NT2/D1 (cell line): Measurements from ENCODE around the gene COL4A5.
A peak's percentile ranks its signal among the peaks of the same experiment; 100 is the strongest.

Experiments used
- DNase-seq: peaks from one replicate; pipeline ENCODE4 v3.0.0-alpha.2; 2011; ENCODE audit warnings: low read depth, low spot score
- H3K27me3 ChIP-seq: 2 replicates; pipeline ENCODE4 v1.6.0; 2011; ENCODE audit warnings: mild to moderate bottlenecking; ENCODE audit not compliant: insufficient read length, insufficient read depth
- H3K36me3 ChIP-seq: 2 replicates; pipeline ENCODE4 v1.6.1; 2011; ENCODE audit warnings: mild to moderate bottlenecking, low read length, mixed read lengths; ENCODE audit not compliant: insufficient read depth, insufficient read length
- H3K4me1 ChIP-seq: 2 replicates; pipeline ENCODE4 v1.5.1; 2011; ENCODE audit not compliant: insufficient read depth, insufficient read length
- H3K4me3 ChIP-seq: 2 replicates; pipeline ENCODE4 v1.5.1; 2011; ENCODE audit warnings: low read depth; ENCODE audit not compliant: insufficient read length
- H3K9ac ChIP-seq: 2 replicates; pipeline ENCODE4 v1.6.0; 2011; ENCODE audit warnings: low read depth; ENCODE audit not compliant: insufficient read length
- H3K9me3 ChIP-seq: 2 replicates; pipeline ENCODE4 v1.5.1; 2011; ENCODE audit warnings: mild to moderate bottlenecking, low read length; ENCODE audit not compliant: insufficient read depth
- SUZ12 ChIP-seq: IDR thresholded peaks from 2 replicates; pipeline ENCODE4 v1.6.1; 2011; ENCODE audit not compliant: insufficient read length, insufficient read depth; ENCODE audit errors: extremely low read depth
- YY1 ChIP-seq: IDR thresholded peaks from 2 replicates; pipeline ENCODE4 v1.6.1; 2011; ENCODE audit not compliant: insufficient read length, insufficient read depth
- ZNF274 ChIP-seq: IDR thresholded peaks from 2 replicates; pipeline ENCODE4 v1.6.1; 2011; ENCODE audit warnings: mild to moderate bottlenecking, low read depth, low read length

Gene COL4A5

DNA sequence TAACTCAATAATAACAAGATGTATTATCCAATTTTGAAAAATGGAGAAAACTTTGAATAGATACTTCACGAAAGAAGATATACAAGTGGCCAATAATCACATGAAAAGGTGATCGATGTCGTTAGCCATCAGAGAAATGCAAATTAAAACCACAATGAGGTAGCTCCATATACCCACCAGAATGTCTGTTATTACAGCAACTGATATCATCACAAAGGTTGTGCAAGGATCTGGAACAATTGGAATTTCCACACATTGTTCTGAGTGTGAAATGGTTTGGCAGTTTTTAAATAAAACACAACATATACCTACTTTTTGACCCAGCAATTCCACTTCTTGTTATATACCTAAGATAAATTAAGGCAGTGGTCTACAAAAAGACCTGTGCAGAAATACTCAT, 225.1 kb downstream of the COL4A5 start:
- no peaks in the 10 kb centered on the region for H3K27me3 ChIP-seq
- DNase-seq = no peak
- H3K4me3 ChIP-seq = no peak overlapping the region
- TF ChIP-seq SUZ12 = no peak
- no peak for TF ChIP-seq ZNF274
- TF ChIP-seq YY1 = no peak
- no peaks in the 10 kb centered on the region for H3K4me1 ChIP-seq
- no peak overlapping the region for H3K9ac ChIP-seq
- H3K9me3 ChIP-seq = no peaks in the 10 kb centered on the region
- H3K36me3 ChIP-seq = no peaks in the 10 kb centered on the region

DNA sequence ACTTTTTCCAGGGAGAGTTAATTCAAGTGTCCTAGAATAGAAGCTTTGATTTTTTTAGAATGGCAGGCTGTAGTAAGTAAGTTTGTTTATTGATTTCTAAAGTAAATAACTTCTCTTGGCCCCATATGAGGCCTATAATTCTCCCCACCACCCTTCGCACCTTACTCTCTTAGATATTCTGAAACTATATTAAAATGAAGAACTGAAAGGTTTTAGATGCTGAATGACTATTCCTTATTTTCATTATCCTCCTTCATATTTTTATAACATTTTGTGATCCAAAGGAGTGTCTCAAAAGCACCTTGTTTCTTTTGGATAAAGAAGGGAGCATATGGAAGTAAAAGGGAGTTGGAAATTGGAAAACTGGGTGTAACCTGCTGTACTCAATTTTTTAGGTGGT, 226.5 kb downstream of the COL4A5 start:
- H3K27me3 ChIP-seq = no peaks in the 10 kb centered on the region
- H3K36me3 ChIP-seq = no peaks in the 10 kb centered on the region
- no peak for TF ChIP-seq YY1
- TF ChIP-seq SUZ12 = no peak
- TF ChIP-seq ZNF274 = no peak
- H3K9ac ChIP-seq = no peak overlapping the region
- no peak overlapping the region for H3K4me3 ChIP-seq
- H3K9me3 ChIP-seq = no peaks in the 10 kb centered on the region
- no peak for DNase-seq
- no peaks in the 10 kb centered on the region for H3K4me1 ChIP-seq

DNA sequence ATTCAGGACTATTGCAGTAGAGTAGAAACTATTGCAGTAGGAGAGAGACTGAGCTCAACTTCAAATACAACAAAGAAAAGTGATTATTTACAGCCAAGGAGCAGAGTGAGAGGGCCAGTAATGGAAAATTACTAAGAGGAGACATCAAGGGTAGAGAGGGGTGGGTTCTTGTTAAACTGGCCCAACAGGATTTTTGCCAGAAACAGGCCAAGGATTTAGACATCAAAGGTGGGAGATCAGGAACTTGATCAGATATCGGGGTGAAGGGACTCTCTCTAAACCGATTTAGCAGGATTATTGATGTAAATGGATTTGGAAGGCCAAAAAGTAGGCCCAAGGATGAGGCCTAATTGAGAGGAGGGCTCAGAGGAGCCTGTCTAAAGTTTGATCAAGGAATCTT, 231.9 kb downstream of the COL4A5 start:
- H3K9me3 ChIP-seq = no peaks in the 10 kb centered on the region
- no peaks in the 10 kb centered on the region for H3K27me3 ChIP-seq
- DNase-seq = no peak
- no peak overlapping the region for H3K9ac ChIP-seq
- no peak for TF ChIP-seq YY1
- no peak for TF ChIP-seq SUZ12
- H3K4me1 ChIP-seq = no peaks in the 10 kb centered on the region
- H3K4me3 ChIP-seq = no peak overlapping the region
- no peaks in the 10 kb centered on the region for H3K36me3 ChIP-seq

DNA sequence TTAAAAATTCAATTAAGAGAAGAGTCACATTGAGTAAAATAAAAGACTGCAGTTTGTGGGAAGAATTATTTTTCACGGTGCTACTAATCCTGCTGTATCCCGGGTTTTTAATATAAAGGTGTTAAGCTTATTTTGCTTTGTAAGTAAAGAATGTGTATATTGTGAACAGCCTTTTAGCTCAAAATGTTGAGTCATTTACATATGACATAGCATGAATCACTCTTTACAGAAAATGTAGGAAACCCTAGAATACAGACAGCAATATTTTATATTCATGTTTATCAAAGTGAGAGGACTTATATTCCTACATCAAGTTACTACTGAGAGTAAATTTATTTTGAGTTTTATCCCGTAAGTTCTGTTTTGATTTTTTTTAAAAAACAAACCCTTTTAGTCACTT, 257.1 kb downstream of the COL4A5 start:
- H3K9me3 ChIP-seq = no peaks in the 10 kb centered on the region
- TF ChIP-seq ZNF274 (no peak), YY1 (no peak), SUZ12 (no peak)
- H3K9ac ChIP-seq = no peak overlapping the region
- DNase-seq = no peak
- no peaks in the 10 kb centered on the region for H3K27me3 ChIP-seq
- H3K36me3 ChIP-seq = no peaks in the 10 kb centered on the region
- no peak overlapping the region for H3K4me3 ChIP-seq
- H3K4me1 ChIP-seq = no peaks in the 10 kb centered on the region

DNA sequence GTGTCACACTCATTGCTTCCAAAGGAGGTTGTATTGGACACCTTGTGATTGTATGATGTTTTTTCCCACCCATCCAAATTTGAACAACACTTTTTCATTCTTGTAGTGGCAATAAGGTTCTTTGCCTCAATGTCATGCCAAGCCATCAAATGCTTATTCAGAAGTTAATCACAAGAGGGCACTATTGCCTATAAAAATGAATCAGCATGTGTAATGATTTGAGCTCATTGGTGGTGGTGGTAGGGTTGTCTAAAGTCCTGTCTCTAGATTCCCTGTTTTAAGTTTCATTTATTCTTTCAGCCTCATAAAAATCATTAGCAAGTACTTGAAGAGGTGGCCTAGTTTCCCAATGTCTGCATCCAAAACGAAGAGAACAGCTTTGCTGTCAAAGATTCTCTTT, 259.7 kb downstream of the COL4A5 start:
- Histone ChIP-seq H3K4me1 (no peaks in the 10 kb centered on the region), H3K27me3 (no peaks in the 10 kb centered on the region), H3K9ac (no peak overlapping the region), H3K4me3 (no peak overlapping the region), H3K9me3 (no peaks in the 10 kb centered on the region), H3K36me3 (no peaks in the 10 kb centered on the region)
- TF ChIP-seq ZNF274 (no peak), YY1 (no peak), SUZ12 (no peak)
- peak; percentile 25 for DNase-seq

DNA sequence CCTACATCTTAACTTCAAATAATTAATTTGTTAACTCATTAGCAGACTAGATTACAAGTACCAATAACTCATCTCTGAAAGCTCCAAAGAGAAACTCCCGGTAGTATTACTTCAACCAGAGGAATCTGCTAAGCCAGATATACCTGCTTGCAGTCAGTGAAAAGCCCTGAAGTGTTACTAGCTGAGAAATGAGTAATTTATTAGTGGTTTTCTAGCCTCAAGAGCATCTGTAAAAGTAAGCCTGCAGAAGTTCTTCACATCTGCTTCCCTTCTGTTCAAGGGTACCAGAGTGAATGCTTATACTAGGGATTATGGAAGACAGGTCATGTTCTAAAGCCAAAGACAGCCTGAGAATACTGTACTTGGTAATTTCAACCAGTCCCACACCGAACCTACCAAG, 262.0 kb downstream of the COL4A5 start:
- H3K4me3 ChIP-seq = no peak overlapping the region
- H3K9me3 ChIP-seq = no peaks in the 10 kb centered on the region
- no peak overlapping the region for H3K9ac ChIP-seq
- H3K36me3 ChIP-seq = no peaks in the 10 kb centered on the region
- TF ChIP-seq YY1 (no peak), SUZ12 (no peak), ZNF274 (no peak)
- no peaks in the 10 kb centered on the region for H3K4me1 ChIP-seq
- no peak for DNase-seq
- H3K27me3 ChIP-seq = no peaks in the 10 kb centered on the region

DNA sequence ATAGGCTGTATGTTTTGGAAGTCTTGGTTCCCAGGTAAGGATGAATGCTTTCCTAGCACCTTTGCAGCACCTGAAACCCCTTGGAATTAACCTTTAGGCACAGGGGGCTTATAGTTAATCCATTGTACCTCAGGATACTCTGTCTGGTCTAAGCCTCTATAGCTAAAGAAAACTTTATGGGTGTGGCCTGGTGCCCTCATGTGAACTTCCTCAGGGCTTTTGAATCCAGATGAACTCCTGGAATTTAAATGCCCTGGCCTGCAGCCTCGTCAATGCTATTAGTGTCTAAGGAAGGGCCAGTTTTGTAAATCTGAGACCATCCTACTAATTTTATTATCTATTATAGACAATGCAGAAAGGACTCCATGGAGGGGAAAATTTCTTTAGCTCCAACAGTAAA, 262.9 kb downstream of the COL4A5 start:
- no peaks in the 10 kb centered on the region for H3K27me3 ChIP-seq
- DNase-seq = no peak
- H3K36me3 ChIP-seq = no peaks in the 10 kb centered on the region
- H3K4me3 ChIP-seq = no peak overlapping the region
- H3K9me3 ChIP-seq = no peaks in the 10 kb centered on the region
- no peaks in the 10 kb centered on the region for H3K4me1 ChIP-seq
- no peak overlapping the region for H3K9ac ChIP-seq
- no peak for TF ChIP-seq YY1
- no peak for TF ChIP-seq SUZ12
- TF ChIP-seq ZNF274 = no peak

DNA sequence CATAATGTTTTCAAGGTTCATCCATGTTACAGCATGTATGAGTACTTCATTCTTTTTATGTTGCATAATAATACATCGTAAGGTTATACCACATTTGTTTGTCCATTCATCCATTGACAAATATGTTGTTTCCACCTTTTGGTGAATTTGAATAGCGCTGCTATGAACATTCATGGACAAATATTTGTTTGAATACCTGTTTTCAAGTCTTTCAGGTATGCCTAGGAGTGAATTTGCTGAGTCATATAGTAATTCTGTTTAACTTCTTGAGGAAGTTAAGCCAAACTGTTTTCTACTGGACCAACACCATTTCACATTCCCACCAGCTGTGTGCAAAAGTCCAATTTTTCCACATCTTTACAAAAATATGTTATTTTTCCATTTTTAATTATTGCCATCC, 265.2 kb downstream of the COL4A5 start:
- Histone ChIP-seq H3K4me3 (no peak overlapping the region), H3K36me3 (no peaks in the 10 kb centered on the region), H3K9me3 (no peaks in the 10 kb centered on the region), H3K27me3 (no peaks in the 10 kb centered on the region), H3K4me1 (no peaks in the 10 kb centered on the region), H3K9ac (no peak overlapping the region)
- TF ChIP-seq SUZ12 (no peak), YY1 (no peak), ZNF274 (no peak)
- DNase-seq = no peak
